CD14-positive monocyte (primary cell): Measurements from ENCODE around the gene PALM2AKAP2. TPM values are rescaled to one million over a fixed set of nuclear protein-coding genes. Genes with fewer than 3 reads are reported as not detected.

Experiments used
- DNase-seq, 3 donors: peaks; one replicate each; pipeline ENCODE4 v3.0.0-alpha.2; 2011 to 2022
- H2AFZ ChIP-seq: 2 replicates; pipeline ENCODE4 v1.6.0; 2012; ENCODE audit warnings: mild to moderate bottlenecking, low read depth, low read length, inconsistent platforms; ENCODE audit not compliant: insufficient read depth, poor library complexity, severe bottlenecking
- H3K27ac ChIP-seq, 2 donors: 1 replicate in 1 of 2; 2 replicates in 1 of 2; pipeline ENCODE4 v1.5.1; 2012 to 2013; ENCODE audit warnings: low read length in 2 of 2, control low read depth in 1 of 2, inconsistent platforms in 1 of 2, low read depth in 1 of 2, mild to moderate bottlenecking in 1 of 2
- H3K27me3 ChIP-seq, 2 donors: one replicate each; pipeline versions ENCODE4 v1.6.0 to v1.6.1; 2011 to 2013; ENCODE audit warnings: low read length in 2 of 2; ENCODE audit not compliant: control insufficient read depth in 2 of 2, insufficient read depth in 2 of 2
- H3K36me3 ChIP-seq, 2 donors: replicated peaks in 1 of 2; 1 replicate in 1 of 2; 2 replicates in 1 of 2; pipeline versions ENCODE4 v1.5.1 to v1.6.1; 2012 to 2013; ENCODE audit warnings: low read length in 2 of 2, control low read depth in 1 of 2, inconsistent platforms in 1 of 2, mild to moderate bottlenecking in 1 of 2; ENCODE audit not compliant: insufficient read depth in 2 of 2, control insufficient read depth in 1 of 2
- H3K4me1 ChIP-seq, 2 donors: 1 replicate in 1 of 2; 2 replicates in 1 of 2; pipeline versions ENCODE4 v1.5.1 to v1.6.1; 2012 to 2013; ENCODE audit warnings: low read length in 2 of 2, control low read depth in 1 of 2, inconsistent platforms in 1 of 2, mild to moderate bottlenecking in 1 of 2, moderate library complexity in 1 of 2; ENCODE audit not compliant: insufficient read depth in 2 of 2, control insufficient read depth in 1 of 2
- H3K4me2 ChIP-seq: replicated peaks from 2 replicates; pipeline ENCODE3; 2012; ENCODE audit warnings: low read length, moderate library complexity, mild to moderate bottlenecking; ENCODE audit not compliant: poor library complexity, severe bottlenecking; ENCODE audit errors: extremely low read depth
- H3K4me3 ChIP-seq, 3 experiments: fragments of 200-600 bp in 1 of 3; sonication (generic) in 1 of 3; replicated peaks in 1 of 3; 1 replicate in 2 of 3; 2 replicates in 1 of 3; pipeline ENCODE4 v1.5.1; 2011 to 2013; ENCODE audit warnings: low read length in 3 of 3, mild to moderate bottlenecking in 3 of 3, control low read depth in 2 of 3, low read depth in 2 of 3, inconsistent platforms in 1 of 3, moderate library complexity in 1 of 3
- H3K79me2 ChIP-seq: 2 replicates; pipeline ENCODE4 v1.6.0; 2012; ENCODE audit warnings: mild to moderate bottlenecking, control low read depth, inconsistent platforms, low read length, moderate library complexity; ENCODE audit not compliant: insufficient read depth
- H3K9ac ChIP-seq: 2 replicates; pipeline ENCODE4 v1.6.0; 2017; ENCODE audit warnings: low read length, mild to moderate bottlenecking; ENCODE audit not compliant: insufficient read depth, poor library complexity, severe bottlenecking
- H3K9me3 ChIP-seq, 2 donors: replicated peaks in 1 of 2; 1 replicate in 1 of 2; 2 replicates in 1 of 2; pipeline versions ENCODE4 v1.5.1 to v1.6.1; 2012 to 2013; ENCODE audit warnings: low read length in 2 of 2, control low read depth in 1 of 2; ENCODE audit not compliant: control insufficient read depth in 1 of 2, insufficient read depth in 1 of 2
- H4K20me1 ChIP-seq: 2 replicates; pipeline ENCODE4 v1.6.0; 2012; ENCODE audit warnings: mild to moderate bottlenecking, low read length, control low read depth, moderate library complexity; ENCODE audit not compliant: insufficient read depth
- H3K27ac Mint-ChIP-seq, 7 donors: one replicate each; pipeline ENCODE4 v1.8.0; 2020; ENCODE audit warnings: mild to moderate bottlenecking in 7 of 7, mixed read lengths in 7 of 7, moderate library complexity in 6 of 7, inconsistent platforms in 2 of 7
- H3K27me3 Mint-ChIP-seq, 3 donors: one replicate each; pipeline ENCODE4 v1.8.0; 2021 to 2022; ENCODE audit warnings: low read depth in 3 of 3, mild to moderate bottlenecking in 3 of 3, mixed read lengths in 3 of 3, moderate library complexity in 3 of 3, inconsistent platforms in 1 of 3
- H3K36me3 Mint-ChIP-seq, 2 donors: one replicate each; pipeline ENCODE4 v1.8.0; 2020; ENCODE audit warnings: mixed read lengths in 2 of 2, inconsistent platforms in 1 of 2, mild to moderate bottlenecking in 1 of 2
- H3K4me1 Mint-ChIP-seq: one replicate; pipeline ENCODE4 v1.8.0; 2020; ENCODE audit warnings: mild to moderate bottlenecking, mixed read lengths
- H3K4me3 Mint-ChIP-seq, 2 donors: one replicate each; pipeline ENCODE4 v1.8.0; 2020; ENCODE audit warnings: mild to moderate bottlenecking in 2 of 2, mixed read lengths in 2 of 2, moderate library complexity in 1 of 2
- H3K9me3 Mint-ChIP-seq, 7 donors: one replicate each; pipeline ENCODE4 v1.8.0; 2020 to 2022; ENCODE audit warnings: mixed read lengths in 7 of 7, mild to moderate bottlenecking in 6 of 7, moderate library complexity in 6 of 7, inconsistent platforms in 2 of 7
- WGBS: methylation state at CpG from one replicate; pipeline ENCODE4 v1.1.5; 2013; ENCODE audit warnings: missing lambda C conversion rate; ENCODE audit not compliant: insufficient coverage; 5-methylcytosine and 5-hydroxymethylcytosine counted together
- intact Hi-C, 2 donors: fragments of 100-400 bp; cut with micrococcal nuclease; formaldehyde crosslinking; loops; one replicate each; pipeline versions ENCODE4 v1.15.0 to v1.15.1; 2023
- polyA plus RNA-seq, 3 donors: library from polyadenylated mRNA; depleted of rRNA in 1 of 3; unstranded in 2 of 3; stranded (reverse) in 1 of 3; fragments of 300-500 nt in 2 of 3; fragments of >200 nt in 1 of 3; fragmentation: Illumina TruSeq in 2 of 3; gene quantifications; 1 replicate in 2 of 3; 2 replicates in 1 of 3; pipeline ENCODE4 v1.2.3, GENCODE V29; 2012 to 2021
- TF ChIP-seq, protein P1 (sequence below): fragments of 200-600 bp; IDR thresholded peaks from one replicate; pipeline ENCODE4 v1.8.0; 2022; ENCODE audit warnings: antibody characterized with exemption, mild to moderate bottlenecking

PALM2AKAP2 gene
- polyA plus RNA-seq, 3 donors, result not detected

DNA sequence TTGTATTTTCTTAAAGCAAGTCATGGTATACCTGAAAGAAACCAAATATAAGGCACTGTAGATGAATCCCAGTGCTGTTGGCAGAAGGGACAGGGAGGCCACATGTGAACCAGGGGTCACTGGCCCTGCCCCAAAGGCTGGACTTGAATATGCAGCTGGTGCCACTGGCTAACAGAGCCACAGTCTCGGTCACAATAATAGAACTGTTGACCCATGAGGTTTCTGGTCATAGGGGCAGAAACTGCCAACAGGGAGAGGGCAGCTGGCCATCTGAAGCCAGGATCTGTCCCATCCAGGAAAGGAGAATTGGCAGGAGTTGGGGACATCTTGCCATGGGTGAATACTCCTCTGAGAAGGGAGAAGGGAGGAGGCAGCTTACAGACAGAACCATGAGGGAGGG lies 31.9 kb downstream of the PALM2AKAP2 start:
- no peak overlapping the region for H3K4me3 ChIP-seq
- no peak overlapping the region for H2AFZ ChIP-seq
- H3K4me1 ChIP-seq, result no peaks in the 10 kb centered on the region
- no peaks in the 10 kb centered on the region for H3K36me3 ChIP-seq
- H3K9me3 Mint-ChIP-seq, result peaks cover 0 to 10% (median 5%) of the 10 kb centered on the region in 7 donors
- H3K27ac ChIP-seq, result no peak overlapping the region
- DNase-seq, result no peak
- peaks cover 0 to 4% of the 10 kb centered on the region in 2 donors for H3K9me3 ChIP-seq
- H3K36me3 Mint-ChIP-seq, result no peaks in the 10 kb centered on the region
- H3K4me1 Mint-ChIP-seq, result no peaks in the 10 kb centered on the region
- peaks cover 0 to 4% of the 10 kb centered on the region in 2 donors for H3K27me3 ChIP-seq
- H3K27me3 Mint-ChIP-seq, result peaks cover 5 to 8% (median 6%) of the 10 kb centered on the region in 3 donors
- no peak overlapping the region for H3K4me2 ChIP-seq
- H4K20me1 ChIP-seq, result no peaks in the 10 kb centered on the region
- H3K9ac ChIP-seq, result no peak overlapping the region
- TF ChIP-seq, protein P1, sequence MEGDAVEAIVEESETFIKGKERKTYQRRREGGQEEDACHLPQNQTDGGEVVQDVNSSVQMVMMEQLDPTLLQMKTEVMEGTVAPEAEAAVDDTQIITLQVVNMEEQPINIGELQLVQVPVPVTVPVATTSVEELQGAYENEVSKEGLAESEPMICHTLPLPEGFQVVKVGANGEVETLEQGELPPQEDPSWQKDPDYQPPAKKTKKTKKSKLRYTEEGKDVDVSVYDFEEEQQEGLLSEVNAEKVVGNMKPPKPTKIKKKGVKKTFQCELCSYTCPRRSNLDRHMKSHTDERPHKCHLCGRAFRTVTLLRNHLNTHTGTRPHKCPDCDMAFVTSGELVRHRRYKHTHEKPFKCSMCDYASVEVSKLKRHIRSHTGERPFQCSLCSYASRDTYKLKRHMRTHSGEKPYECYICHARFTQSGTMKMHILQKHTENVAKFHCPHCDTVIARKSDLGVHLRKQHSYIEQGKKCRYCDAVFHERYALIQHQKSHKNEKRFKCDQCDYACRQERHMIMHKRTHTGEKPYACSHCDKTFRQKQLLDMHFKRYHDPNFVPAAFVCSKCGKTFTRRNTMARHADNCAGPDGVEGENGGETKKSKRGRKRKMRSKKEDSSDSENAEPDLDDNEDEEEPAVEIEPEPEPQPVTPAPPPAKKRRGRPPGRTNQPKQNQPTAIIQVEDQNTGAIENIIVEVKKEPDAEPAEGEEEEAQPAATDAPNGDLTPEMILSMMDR, result no peak
- H3K4me3 Mint-ChIP-seq, result no peak overlapping the region
- 82% methylated on average over 1 of the region's 1 CpG for WGBS
- intact Hi-C loops, result no loop called here
- no peak overlapping the region for H3K27ac Mint-ChIP-seq
- no peaks in the 10 kb centered on the region for H3K79me2 ChIP-seq

DNA sequence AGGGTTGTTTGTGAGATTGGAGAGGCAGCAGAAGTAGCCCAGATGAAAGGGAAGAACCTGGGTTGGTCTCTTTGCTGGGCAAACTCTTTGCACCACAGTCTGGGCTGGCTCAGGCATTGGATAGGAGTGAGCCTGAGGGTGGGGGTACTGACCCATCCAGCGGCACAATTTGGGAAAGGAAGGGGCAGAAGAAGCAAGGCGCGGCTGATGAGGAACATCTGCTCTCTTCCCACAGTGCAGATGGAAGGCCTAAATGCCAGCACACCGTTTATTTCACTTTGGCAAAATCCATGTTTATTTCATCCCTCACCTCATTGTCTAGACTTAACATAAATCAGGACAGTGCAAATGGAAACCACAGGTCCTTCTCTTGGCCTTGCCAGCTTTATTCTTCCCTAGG lies 32.3 kb downstream of the PALM2AKAP2 start:
- H3K27ac Mint-ChIP-seq, result no peak overlapping the region
- no peak overlapping the region for H3K27ac ChIP-seq
- H3K4me2 ChIP-seq, result no peak overlapping the region
- no peaks in the 10 kb centered on the region for H3K4me1 ChIP-seq
- H3K27me3 Mint-ChIP-seq, result peaks cover 2 to 8% (median 6%) of the 10 kb centered on the region in 3 donors
- H2AFZ ChIP-seq, result no peak overlapping the region
- TF ChIP-seq, protein P1, result no peak
- H3K9ac ChIP-seq, result no peak overlapping the region
- DNase-seq, result no peak
- H3K36me3 Mint-ChIP-seq, result no peaks in the 10 kb centered on the region
- no peaks in the 10 kb centered on the region for H4K20me1 ChIP-seq
- peaks cover 0 to 7% of the 10 kb centered on the region in 2 donors for H3K27me3 ChIP-seq
- no peaks in the 10 kb centered on the region for H3K79me2 ChIP-seq
- H3K4me1 Mint-ChIP-seq, result no peaks in the 10 kb centered on the region
- H3K4me3 ChIP-seq, result no peak overlapping the region
- peaks cover 0 to 4% of the 10 kb centered on the region in 2 donors for H3K9me3 ChIP-seq
- no peaks in the 10 kb centered on the region for H3K36me3 ChIP-seq
- intact Hi-C loops, result no loop called here
- H3K9me3 Mint-ChIP-seq, result peaks cover 0 to 10% (median 5%) of the 10 kb centered on the region in 7 donors
- 100% methylated on average over 1 of the region's 4 CpGs for WGBS
- H3K4me3 Mint-ChIP-seq, result no peak overlapping the region
